IPS-18c (cell line): Measurements from ENCODE around the gene IL3.

Experiments
- H3K4me3 ChIP-seq: 2 replicates; pipeline ENCODE4 v1.7.0; 2013; ENCODE audit warnings: low read depth, mild to moderate bottlenecking, low read length, moderate library complexity; ENCODE audit not compliant: insufficient read depth
- H3K9me3 ChIP-seq: one replicate; pipeline ENCODE4 v1.6.1; 2013; ENCODE audit warnings: mild to moderate bottlenecking, low read length, moderate library complexity; ENCODE audit not compliant: control insufficient read depth, insufficient read depth

Gene IL3

GRCh38 chr5:132112111-132112510 lies 51.7 kb downstream of the IL3 start:
- H3K9me3 ChIP-seq: no peaks in the 10 kb centered on the region
- no peak overlapping the region for H3K4me3 ChIP-seq
